WTC11 (cell line): ENCODE measurements around the gene CNTN5. TPM values are rescaled to one million over a fixed set of nuclear protein-coding genes. Genes with fewer than 3 reads are reported as not detected.

Source experiments
- ATAC-seq: fragments of 200-7000 bp; cut with Tn5 transposase; 2 replicates; pipeline ENCODE4 v1.10.0; 2021; ENCODE audit warnings: mild to moderate bottlenecking, moderate library complexity
- CTCF ChIA-PET: fragments of 300-600 bp; sonication (Branson Sonifier 250); formaldehyde crosslinking; loops from one replicate; lab custom pipeline; 2021; ENCODE audit warnings: antibody characterized with exemption; lab: Charles Lee
- POLR2A ChIA-PET: fragments of 350-600 bp; sonication (Branson Sonifier 250); formaldehyde crosslinking; loops from one replicate; lab custom pipeline; 2021; ENCODE audit warnings: antibody characterized with exemption; lab: Charles Lee
- DNase-seq: peaks from one replicate; pipeline ENCODE4 v3.0.0; 2021; ENCODE audit warnings: low spot score
- H3K27ac Mint-ChIP-seq: 2 replicates; pipeline ENCODE4 v1.8.0; 2021; ENCODE audit warnings: mixed read lengths
- H3K27me3 Mint-ChIP-seq: 2 replicates; pipeline ENCODE4 v1.8.0; 2021; ENCODE audit warnings: low read depth, mild to moderate bottlenecking, moderate library complexity, mixed read lengths
- H3K36me3 Mint-ChIP-seq: 2 replicates; pipeline ENCODE4 v1.8.0; 2021; ENCODE audit warnings: mixed read lengths
- H3K4me1 Mint-ChIP-seq: 2 replicates; pipeline ENCODE4 v1.8.0; 2022; ENCODE audit warnings: mixed read lengths
- H3K4me3 Mint-ChIP-seq: 2 replicates; pipeline ENCODE4 v1.8.0; 2021; ENCODE audit warnings: mild to moderate bottlenecking, moderate library complexity, mixed read lengths
- H3K9me3 Mint-ChIP-seq: 2 replicates; pipeline ENCODE4 v1.8.0; 2021; ENCODE audit warnings: mixed read lengths
- ATF1 ChIP-seq: sonication (generic); formaldehyde crosslinking; IDR thresholded peaks from 2 replicates; pipeline ENCODE4 v1.8.1; 2023; ENCODE audit warnings: mild to moderate bottlenecking, moderate library complexity, missing genetic modification reagents
- CREM ChIP-seq: sonication (generic); formaldehyde crosslinking; IDR thresholded peaks from 2 replicates; pipeline ENCODE4 v1.8.1; 2022; ENCODE audit warnings: mild to moderate bottlenecking, missing genetic modification reagents, moderate library complexity
- FOXP1 ChIP-seq: sonication (generic); formaldehyde crosslinking; IDR thresholded peaks from 2 replicates; pipeline ENCODE4 v1.8.0; 2022; ENCODE audit warnings: missing genetic modification reagents, mild to moderate bottlenecking, moderate library complexity, borderline replicate concordance
- GABPB1 ChIP-seq: sonication (generic); formaldehyde crosslinking; IDR thresholded peaks from 2 replicates; pipeline ENCODE4 v1.8.1; 2023; ENCODE audit warnings: mild to moderate bottlenecking, missing genetic modification reagents
- HMGA2 ChIP-seq: fragments of 250-450 bp; sonication (Bioruptor Pico); IDR thresholded peaks from 2 replicates; pipeline ENCODE4 v1.4.0; 2021; ENCODE audit warnings: mild to moderate bottlenecking, moderate library complexity
- KAT7 ChIP-seq: sonication (generic); formaldehyde crosslinking; IDR thresholded peaks from 2 replicates; pipeline ENCODE4 v1.8.1; 2023; ENCODE audit warnings: missing genetic modification reagents, mild to moderate bottlenecking, borderline replicate concordance
- NFATC4 ChIP-seq: fragments of 250-450 bp; sonication (Bioruptor Pico); IDR thresholded peaks from 2 replicates; pipeline ENCODE4 v1.9.0; 2021; ENCODE audit warnings: mild to moderate bottlenecking
- NFE2L1 ChIP-seq: sonication (generic); formaldehyde crosslinking; IDR thresholded peaks from 2 replicates; pipeline ENCODE4 v1.8.1; 2023; ENCODE audit warnings: missing genetic modification reagents
- NR2C2 ChIP-seq: sonication (generic); formaldehyde crosslinking; IDR thresholded peaks from 2 replicates; pipeline ENCODE4 v1.8.0; 2022; ENCODE audit warnings: mild to moderate bottlenecking, missing genetic modification reagents
- OVOL2 ChIP-seq: fragments of 250-450 bp; sonication (Bioruptor Pico); IDR thresholded peaks from 2 replicates; pipeline ENCODE4 v1.9.0; 2021; ENCODE audit warnings: mild to moderate bottlenecking, borderline replicate concordance
- SMAD3 ChIP-seq: sonication (generic); formaldehyde crosslinking; IDR thresholded peaks from 2 replicates; pipeline ENCODE4 v1.8.0; 2022; ENCODE audit warnings: missing genetic modification reagents, mild to moderate bottlenecking, borderline replicate concordance
- TEAD4 ChIP-seq: sonication (generic); formaldehyde crosslinking; IDR thresholded peaks from 2 replicates; pipeline ENCODE4 v1.8.0; 2022; ENCODE audit warnings: mild to moderate bottlenecking, missing genetic modification reagents
- TP53 ChIP-seq: sonication (generic); formaldehyde crosslinking; IDR thresholded peaks from 2 replicates; pipeline ENCODE4 v1.8.1; 2023; ENCODE audit warnings: mild to moderate bottlenecking, missing genetic modification reagents
- ZBTB21 ChIP-seq: sonication (generic); formaldehyde crosslinking; IDR thresholded peaks from 2 replicates; pipeline ENCODE4 v1.8.1; 2023; ENCODE audit warnings: mild to moderate bottlenecking, missing genetic modification reagents, borderline replicate concordance
- ZNF219 ChIP-seq: sonication (generic); formaldehyde crosslinking; IDR thresholded peaks from 2 replicates; pipeline ENCODE4 v1.8.0; 2023; ENCODE audit warnings: missing genetic modification reagents, mild to moderate bottlenecking, borderline replicate concordance
- total RNA-seq: library from RNA; stranded (reverse); gene quantifications from 3 replicates; pipeline ENCODE4 v1.2.3, GENCODE V29; 2021
- TF ChIP-seq, protein P1 (sequence below): fragments of 250-450 bp; sonication (Bioruptor Pico); IDR thresholded peaks from 2 replicates; pipeline ENCODE4 v1.9.0; 2021; ENCODE audit warnings: mild to moderate bottlenecking, borderline replicate concordance
- TF ChIP-seq, protein P2 (sequence below): fragments of 250-450 bp; sonication (Bioruptor Pico); IDR thresholded peaks from 2 replicates; pipeline ENCODE4 v1.9.0; 2021; ENCODE audit warnings: moderate library complexity, mild to moderate bottlenecking, inconsistent platforms, borderline replicate concordance
- TF ChIP-seq, protein P3 (sequence below): sonication (generic); formaldehyde crosslinking; IDR thresholded peaks from 2 replicates; pipeline ENCODE4 v1.8.1; 2022; ENCODE audit warnings: low read depth, missing genetic modification reagents, borderline replicate concordance
- TF ChIP-seq, protein P4 (sequence below): sonication (generic); formaldehyde crosslinking; IDR thresholded peaks from 2 replicates; pipeline ENCODE4 v1.8.1; 2022; ENCODE audit warnings: mild to moderate bottlenecking, missing genetic modification reagents, moderate library complexity, borderline replicate concordance
- TF ChIP-seq, protein P5 (sequence below): sonication (generic); formaldehyde crosslinking; IDR thresholded peaks from 2 replicates; pipeline ENCODE4 v1.8.1; 2023; ENCODE audit warnings: mild to moderate bottlenecking, missing genetic modification reagents, moderate library complexity
- TF ChIP-seq, protein P6 (sequence below): sonication (generic); formaldehyde crosslinking; conservative IDR thresholded peaks from 2 replicates; pipeline ENCODE4 v1.8.1; 2022; ENCODE audit warnings: mild to moderate bottlenecking, missing genetic modification reagents

The CNTN5 gene
- total RNA-seq, 1 experiment from 2014 or later: 0.07 TPM

DNA sequence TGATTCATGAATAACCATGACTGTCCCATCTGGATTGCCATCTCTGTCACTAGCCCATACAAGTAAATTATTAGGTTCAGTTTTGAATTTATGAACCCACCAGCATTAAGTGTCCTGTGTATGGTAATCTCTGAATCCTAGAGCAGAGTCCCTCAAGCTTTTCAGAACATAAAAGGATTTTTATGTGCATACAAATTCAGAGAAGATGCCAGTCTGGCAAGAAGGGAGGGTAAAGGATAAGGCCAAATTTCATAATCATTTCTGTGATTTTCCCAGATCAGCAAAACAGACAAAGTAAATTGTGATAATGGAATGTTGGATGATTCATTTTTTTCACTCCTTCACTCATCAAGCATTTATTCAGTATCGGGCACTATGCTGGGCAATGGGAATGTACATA, 1295.2 kb downstream of the CNTN5 start:
- Mint-ChIP-seq H3K27me3 (no peaks in the 10 kb centered on the region), H3K4me3 (no peak overlapping the region), H3K27ac (no peak overlapping the region), H3K36me3 (no peaks in the 10 kb centered on the region), H3K9me3 (no peaks in the 10 kb centered on the region), H3K4me1 (peaks cover 16% of the 10 kb centered on the region)
- DNase-seq: no peak
- no peak for ATAC-seq
- no peak for TF ChIP-seq TEAD4 (CRISPR knock-in tag)
- TF ChIP-seq, protein P1, sequence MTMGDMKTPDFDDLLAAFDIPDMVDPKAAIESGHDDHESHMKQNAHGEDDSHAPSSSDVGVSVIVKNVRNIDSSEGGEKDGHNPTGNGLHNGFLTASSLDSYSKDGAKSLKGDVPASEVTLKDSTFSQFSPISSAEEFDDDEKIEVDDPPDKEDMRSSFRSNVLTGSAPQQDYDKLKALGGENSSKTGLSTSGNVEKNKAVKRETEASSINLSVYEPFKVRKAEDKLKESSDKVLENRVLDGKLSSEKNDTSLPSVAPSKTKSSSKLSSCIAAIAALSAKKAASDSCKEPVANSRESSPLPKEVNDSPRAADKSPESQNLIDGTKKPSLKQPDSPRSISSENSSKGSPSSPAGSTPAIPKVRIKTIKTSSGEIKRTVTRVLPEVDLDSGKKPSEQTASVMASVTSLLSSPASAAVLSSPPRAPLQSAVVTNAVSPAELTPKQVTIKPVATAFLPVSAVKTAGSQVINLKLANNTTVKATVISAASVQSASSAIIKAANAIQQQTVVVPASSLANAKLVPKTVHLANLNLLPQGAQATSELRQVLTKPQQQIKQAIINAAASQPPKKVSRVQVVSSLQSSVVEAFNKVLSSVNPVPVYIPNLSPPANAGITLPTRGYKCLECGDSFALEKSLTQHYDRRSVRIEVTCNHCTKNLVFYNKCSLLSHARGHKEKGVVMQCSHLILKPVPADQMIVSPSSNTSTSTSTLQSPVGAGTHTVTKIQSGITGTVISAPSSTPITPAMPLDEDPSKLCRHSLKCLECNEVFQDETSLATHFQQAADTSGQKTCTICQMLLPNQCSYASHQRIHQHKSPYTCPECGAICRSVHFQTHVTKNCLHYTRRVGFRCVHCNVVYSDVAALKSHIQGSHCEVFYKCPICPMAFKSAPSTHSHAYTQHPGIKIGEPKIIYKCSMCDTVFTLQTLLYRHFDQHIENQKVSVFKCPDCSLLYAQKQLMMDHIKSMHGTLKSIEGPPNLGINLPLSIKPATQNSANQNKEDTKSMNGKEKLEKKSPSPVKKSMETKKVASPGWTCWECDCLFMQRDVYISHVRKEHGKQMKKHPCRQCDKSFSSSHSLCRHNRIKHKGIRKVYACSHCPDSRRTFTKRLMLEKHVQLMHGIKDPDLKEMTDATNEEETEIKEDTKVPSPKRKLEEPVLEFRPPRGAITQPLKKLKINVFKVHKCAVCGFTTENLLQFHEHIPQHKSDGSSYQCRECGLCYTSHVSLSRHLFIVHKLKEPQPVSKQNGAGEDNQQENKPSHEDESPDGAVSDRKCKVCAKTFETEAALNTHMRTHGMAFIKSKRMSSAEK (CRISPR knock-in tag): no peak
- TF ChIP-seq, protein P2, sequence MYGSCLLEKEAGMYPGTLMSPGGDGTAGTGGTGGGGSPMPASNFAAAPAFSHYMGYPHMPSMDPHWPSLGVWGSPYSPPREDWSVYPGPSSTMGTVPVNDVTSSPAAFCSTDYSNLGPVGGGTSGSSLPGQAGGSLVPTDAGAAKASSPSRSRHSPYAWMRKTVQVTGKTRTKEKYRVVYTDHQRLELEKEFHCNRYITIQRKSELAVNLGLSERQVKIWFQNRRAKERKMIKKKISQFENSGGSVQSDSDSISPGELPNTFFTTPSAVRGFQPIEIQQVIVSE (CRISPR knock-in tag): no peak
- TF ChIP-seq NFATC4 (CRISPR knock-in tag): no peak
- TF ChIP-seq KAT7 (CRISPR knock-in tag): no peak
- TF ChIP-seq TP53 (CRISPR knock-in tag): no peak
- TF ChIP-seq OVOL2 (CRISPR knock-in tag): no peak
- TF ChIP-seq SMAD3 (CRISPR knock-in tag): no peak
- TF ChIP-seq GABPB1 (CRISPR knock-in tag): no peak
- ChIA-PET CTCF (no interaction called here), POLR2A (no interaction called here)

DNA sequence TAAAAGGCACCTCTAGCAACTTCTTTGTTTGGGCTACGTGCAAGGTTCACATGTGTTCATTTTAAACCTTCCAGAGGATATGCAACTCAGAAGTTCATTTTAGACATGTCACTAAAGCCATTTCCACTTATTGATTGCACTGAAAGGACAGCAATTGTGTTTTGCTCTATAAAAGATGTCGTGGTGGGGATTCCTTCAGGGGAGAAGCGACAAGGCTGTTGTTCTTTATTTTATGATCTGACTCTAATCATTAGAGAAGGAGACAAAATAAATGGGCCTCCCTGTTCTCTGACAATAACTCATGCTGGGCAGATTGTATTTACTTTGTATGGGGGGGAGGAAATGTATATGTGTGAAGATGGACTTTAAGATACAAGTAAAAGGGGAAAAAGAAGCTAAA, 1296.2 kb downstream of the CNTN5 start:
- H3K9me3 Mint-ChIP-seq: no peaks in the 10 kb centered on the region
- no peaks in the 10 kb centered on the region for H3K36me3 Mint-ChIP-seq
- ChIA-PET CTCF (no interaction called here), POLR2A (interaction anchor here (0.6 kb wide), 1 partner anchor 427 kb away, joined by 5 read pairs; no protein-coding TSS in a partner anchor)
- ATAC-seq (no peak), DNase-seq (no peak)
- H3K4me3 Mint-ChIP-seq: no peak overlapping the region
- H3K4me1 Mint-ChIP-seq: peaks cover 16% of the 10 kb centered on the region
- H3K27me3 Mint-ChIP-seq: no peaks in the 10 kb centered on the region
- TF ChIP-seq ATF1 (no peak), NFE2L1 (CRISPR knock-in tag) (no peak), FOXP1 (CRISPR knock-in tag) (no peak)
- TF ChIP-seq, protein P3, sequence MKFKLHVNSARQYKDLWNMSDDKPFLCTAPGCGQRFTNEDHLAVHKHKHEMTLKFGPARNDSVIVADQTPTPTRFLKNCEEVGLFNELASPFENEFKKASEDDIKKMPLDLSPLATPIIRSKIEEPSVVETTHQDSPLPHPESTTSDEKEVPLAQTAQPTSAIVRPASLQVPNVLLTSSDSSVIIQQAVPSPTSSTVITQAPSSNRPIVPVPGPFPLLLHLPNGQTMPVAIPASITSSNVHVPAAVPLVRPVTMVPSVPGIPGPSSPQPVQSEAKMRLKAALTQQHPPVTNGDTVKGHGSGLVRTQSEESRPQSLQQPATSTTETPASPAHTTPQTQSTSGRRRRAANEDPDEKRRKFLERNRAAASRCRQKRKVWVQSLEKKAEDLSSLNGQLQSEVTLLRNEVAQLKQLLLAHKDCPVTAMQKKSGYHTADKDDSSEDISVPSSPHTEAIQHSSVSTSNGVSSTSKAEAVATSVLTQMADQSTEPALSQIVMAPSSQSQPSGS (CRISPR knock-in tag): no peak
- H3K27ac Mint-ChIP-seq: no peak overlapping the region

DNA sequence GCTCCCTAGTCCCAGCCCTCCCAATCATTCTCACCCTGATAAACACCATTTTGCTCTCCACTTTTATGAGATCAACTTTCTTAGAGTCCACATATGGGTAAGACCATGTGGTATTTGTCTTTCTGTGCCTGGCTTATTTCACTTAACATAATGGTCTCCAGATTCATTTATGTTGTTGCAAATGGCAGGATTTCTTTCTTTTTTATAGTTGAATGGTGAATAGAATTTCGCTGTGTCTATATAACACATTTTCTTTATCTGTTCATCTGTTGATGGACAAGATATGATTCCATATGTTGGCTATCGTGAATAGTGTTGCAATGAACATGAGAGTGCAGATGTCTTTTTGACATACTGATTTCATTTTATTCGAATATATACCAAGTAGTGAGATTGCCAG, 1298.9 kb downstream of the CNTN5 start:
- Mint-ChIP-seq H3K27ac (no peak overlapping the region), H3K36me3 (no peaks in the 10 kb centered on the region), H3K9me3 (no peaks in the 10 kb centered on the region), H3K4me3 (no peak overlapping the region), H3K27me3 (no peaks in the 10 kb centered on the region), H3K4me1 (no peaks in the 10 kb centered on the region)
- CTCF ChIA-PET: no interaction called here
- ATAC-seq (no peak), DNase-seq (no peak)
- POLR2A ChIA-PET: no interaction called here
- TF ChIP-seq ZNF219 (CRISPR knock-in tag): no peak
- no peak for TF ChIP-seq ZBTB21 (CRISPR knock-in tag)
- TF ChIP-seq, protein P4, sequence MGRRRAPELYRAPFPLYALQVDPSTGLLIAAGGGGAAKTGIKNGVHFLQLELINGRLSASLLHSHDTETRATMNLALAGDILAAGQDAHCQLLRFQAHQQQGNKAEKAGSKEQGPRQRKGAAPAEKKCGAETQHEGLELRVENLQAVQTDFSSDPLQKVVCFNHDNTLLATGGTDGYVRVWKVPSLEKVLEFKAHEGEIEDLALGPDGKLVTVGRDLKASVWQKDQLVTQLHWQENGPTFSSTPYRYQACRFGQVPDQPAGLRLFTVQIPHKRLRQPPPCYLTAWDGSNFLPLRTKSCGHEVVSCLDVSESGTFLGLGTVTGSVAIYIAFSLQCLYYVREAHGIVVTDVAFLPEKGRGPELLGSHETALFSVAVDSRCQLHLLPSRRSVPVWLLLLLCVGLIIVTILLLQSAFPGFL: no peak
- TF ChIP-seq FOXP1 (CRISPR knock-in tag): no peak
- TF ChIP-seq, protein P5, sequence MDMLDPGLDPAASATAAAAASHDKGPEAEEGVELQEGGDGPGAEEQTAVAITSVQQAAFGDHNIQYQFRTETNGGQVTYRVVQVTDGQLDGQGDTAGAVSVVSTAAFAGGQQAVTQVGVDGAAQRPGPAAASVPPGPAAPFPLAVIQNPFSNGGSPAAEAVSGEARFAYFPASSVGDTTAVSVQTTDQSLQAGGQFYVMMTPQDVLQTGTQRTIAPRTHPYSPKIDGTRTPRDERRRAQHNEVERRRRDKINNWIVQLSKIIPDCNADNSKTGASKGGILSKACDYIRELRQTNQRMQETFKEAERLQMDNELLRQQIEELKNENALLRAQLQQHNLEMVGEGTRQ (CRISPR knock-in tag): no peak
- no peak for TF ChIP-seq CREM
- TF ChIP-seq NR2C2 (CRISPR knock-in tag): no peak
- TF ChIP-seq, protein P6, sequence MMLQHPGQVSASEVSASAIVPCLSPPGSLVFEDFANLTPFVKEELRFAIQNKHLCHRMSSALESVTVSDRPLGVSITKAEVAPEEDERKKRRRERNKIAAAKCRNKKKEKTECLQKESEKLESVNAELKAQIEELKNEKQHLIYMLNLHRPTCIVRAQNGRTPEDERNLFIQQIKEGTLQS: no peak
- TF ChIP-seq HMGA2 (CRISPR knock-in tag): no peak
